Measurements from ENCODE around the gene ZSCAN18. TPM values are rescaled to one million over a fixed set of nuclear protein-coding genes. Genes with fewer than 3 reads are reported as not detected.
"Not testable (repeated sequence)": the region's sequence is repeated elsewhere in the genome, so short reads cannot be mapped to it uniquely, and the experiment has no call there.

Gene ZSCAN18
- total RNA-seq (9.4 and 15.8 TPM in 2 replicates), polyA plus RNA-seq (17.3 and 19.5 TPM in 2 replicates), polyA minus RNA-seq (7.3 and 8.6 TPM in 2 replicates), Bru-seq, nascent RNA (percentile 33 among the genes with signal in this experiment), BruChase-seq, experiment 1, labeled RNA remaining after a 6-hour chase (percentile 34 among the genes with signal in this experiment), BruChase-seq, experiment 2, labeled RNA remaining after a 2-hour chase (percentile 31 among the genes with signal in this experiment)
- 11.0 and 18.5 TPM in 2 replicates for polyA plus RNA-seq (2011; cell fraction: cytosol; rRNA removed)
- 35.0 and 38.4 TPM in 2 replicates for polyA plus RNA-seq (2011; cell fraction: nucleus; rRNA removed)
- 3.4 and 4.0 TPM in 2 replicates for polyA plus RNA-seq (2012)
- not detected for polyA minus RNA-seq (2011; cell fraction: cytosol; rRNA and poly(A)+ RNA removed)
- 8.8 and 17.7 TPM in 2 replicates for polyA minus RNA-seq (2011; cell fraction: nucleus; rRNA and poly(A)+ RNA removed)
- long read RNA-seq, partial matches to known transcripts, result 1 of 13 reads
- long read RNA-seq, other reads (novel, unspliced or antisense), result 10 of 13 reads

- BruUV-seq (replicated peaks), result no TSS peak
- peak; percentile 33 for FAIRE-seq
Observed at GRCh38 chr19:58097781-58098681, at the start of gene ZSCAN18. Gene ZSCAN18 (minus strand): TSS chr19:58098231. CDS start chr19:58090267, 7,964 bp downstream.

GRCh38 chr19:58147475-58147874, 49.4 kb upstream of the ZSCAN18 start:
- H3K4me2 ChIP-seq (ENCODE audit: insufficient read depth, low read length); H3K4me3 ChIP-seq (replicated peaks in 1 of 3; ENCODE audit: insufficient read depth in 1 of 3, low read depth in 1 of 3, low read length in 3 of 3); POLR2A ChIA-PET; DNase-seq (ENCODE audit: low read depth, low spot score); H3K9ac ChIP-seq (replicated peaks; ENCODE audit: extremely low read depth, insufficient read depth, low read length); H3K9me3 ChIP-seq (replicated peaks; ENCODE audit: control insufficient read depth, insufficient read depth, low read length); H3K9me1 ChIP-seq (replicated peaks; ENCODE audit: control insufficient read depth, extremely low read depth, insufficient read depth, low read length); intact Hi-C loops (cut with micrococcal nuclease); H2AFZ ChIP-seq (ENCODE audit: low read depth, low read length); H4K20me1 ChIP-seq (replicated peaks; ENCODE audit: control insufficient read depth, extremely low read depth, insufficient read depth, low read length); H3K79me2 ChIP-seq (ENCODE audit: control insufficient read depth, insufficient read depth, low read length); CTCF ChIA-PET; dilution Hi-C loops (cut with MboI; ENCODE audit: extremely low pct_ligation_motif_present, low sequenced_read_pairs); H3K4me1 ChIP-seq (ENCODE audit: control insufficient read depth, extremely low read depth, insufficient read depth, low read length); H3K27me3 ChIP-seq (ENCODE audit: control insufficient read depth in 2 of 2, insufficient read depth in 2 of 2, low read length in 2 of 2); BruUV-seq (replicated peaks); H3K27ac ChIP-seq (ENCODE audit: insufficient read depth, low read depth, low read length); FAIRE-seq; H3K36me3 ChIP-seq (ENCODE audit: control insufficient read depth in 2 of 2, extremely low read depth in 1 of 2, insufficient read depth in 2 of 2, low read length in 2 of 2): not testable (repeated sequence)

More at GRCh38 chr19:58097781-58098681, at the start of gene ZSCAN18:
- Histone ChIP-seq H3K27me3 (ENCODE audit: control insufficient read depth in 2 of 2, insufficient read depth in 2 of 2, low read length in 2 of 2) (no peaks in the 10 kb centered on the region), H3K4me2 (ENCODE audit: insufficient read depth, low read length) (peak within 1 kb of the TSS; percentile 41), H4K20me1 (replicated peaks; ENCODE audit: control insufficient read depth, extremely low read depth, insufficient read depth, low read length) (no peaks in the 10 kb centered on the region), H3K79me2 (ENCODE audit: control insufficient read depth, insufficient read depth, low read length) (no peaks in the 10 kb centered on the region), H3K9ac (replicated peaks; ENCODE audit: extremely low read depth, insufficient read depth, low read length) (peak within 1 kb of the TSS; percentile 79), H2AFZ (ENCODE audit: low read depth, low read length) (peak within 1 kb of the TSS; percentile 77), H3K9me3 (replicated peaks; ENCODE audit: control insufficient read depth, insufficient read depth, low read length) (peaks cover 3% of the 10 kb centered on the region), H3K4me3 (replicated peaks in 1 of 3; ENCODE audit: insufficient read depth in 1 of 3, low read depth in 1 of 3, low read length in 3 of 3) (peak within 1 kb of the TSS; percentile 38 to 72 (median 43)), H3K9me1 (replicated peaks; ENCODE audit: control insufficient read depth, extremely low read depth, insufficient read depth, low read length) (no peaks in the 10 kb centered on the region), H3K36me3 (ENCODE audit: control insufficient read depth in 2 of 2, extremely low read depth in 1 of 2, insufficient read depth in 2 of 2, low read length in 2 of 2) (no peaks in the 10 kb centered on the region), H3K4me1 (ENCODE audit: control insufficient read depth, extremely low read depth, insufficient read depth, low read length) (no peaks in the 10 kb centered on the region), H3K27ac (ENCODE audit: insufficient read depth, low read depth, low read length) (peak within 1 kb of the TSS; percentile 70)
- DNase-seq (ENCODE audit: low read depth, low spot score), result peak; percentile 93
- dilution Hi-C loops (cut with MboI; ENCODE audit: extremely low pct_ligation_motif_present, low sequenced_read_pairs) (no loop called here), intact Hi-C loops (cut with micrococcal nuclease) (loop anchor here (10.0 kb wide), 1 partner anchor 57 kb away; the partner anchor contains the start of gene ZNF329)
- POLR2A ChIA-PET, result no interaction called here
- CTCF ChIA-PET, result no interaction called here
- TF ChIP-seq MAX (IDR thresholded peaks at IDR 0.05; ENCODE audit: insufficient read depth, insufficient read length) (peak; percentile 55), EZH2 (IDR thresholded peaks at IDR 0.05; ENCODE audit: borderline replicate concordance, low read depth, low read length, severe bottlenecking) (no peak)
